Activated CD8-positive, alpha-beta memory T cell treated with anti-CD3 and anti-CD28 coated beads, Interleukin-2, amount 50 U/mL, for 4 hours (primary cell): ENCODE measurements around the gene AVPR1B.

Experiments
- DNase-seq: peaks from one replicate; pipeline ENCODE4 v3.0.0-alpha.2; 2020

Gene AVPR1B

DNA sequence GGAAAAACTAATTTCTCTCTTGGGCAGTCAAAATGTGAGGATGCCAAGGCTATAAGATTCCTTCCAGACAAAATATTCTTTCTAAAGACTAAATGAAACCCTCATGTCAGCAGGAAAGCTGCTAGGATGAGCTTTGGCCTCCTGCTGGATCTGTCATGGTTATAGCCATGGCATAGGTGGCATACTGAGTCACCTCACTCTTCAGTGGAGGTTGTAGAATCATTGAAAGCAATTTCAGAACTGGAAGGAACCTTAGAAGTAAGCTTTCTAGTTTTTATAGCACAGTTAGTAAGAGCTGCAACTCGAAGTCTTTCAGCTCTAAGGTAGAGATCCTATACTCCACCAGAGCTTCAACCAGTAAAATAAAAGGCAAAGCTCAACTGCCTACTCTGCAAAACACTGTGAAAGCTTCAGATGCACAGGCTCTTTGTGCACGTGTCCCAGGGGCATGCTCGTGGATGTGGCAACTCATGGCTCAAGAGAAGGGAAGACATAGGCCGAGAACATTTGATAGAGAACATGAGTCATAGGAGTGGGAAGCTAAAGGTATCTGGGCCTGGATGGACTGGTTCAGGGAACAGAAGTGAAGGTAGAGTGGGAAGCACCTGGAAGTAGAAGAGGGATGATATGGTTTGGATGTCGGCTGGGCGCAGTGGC, 5.8 kb downstream of the AVPR1B start:
- DNase-seq: no peak

DNA sequence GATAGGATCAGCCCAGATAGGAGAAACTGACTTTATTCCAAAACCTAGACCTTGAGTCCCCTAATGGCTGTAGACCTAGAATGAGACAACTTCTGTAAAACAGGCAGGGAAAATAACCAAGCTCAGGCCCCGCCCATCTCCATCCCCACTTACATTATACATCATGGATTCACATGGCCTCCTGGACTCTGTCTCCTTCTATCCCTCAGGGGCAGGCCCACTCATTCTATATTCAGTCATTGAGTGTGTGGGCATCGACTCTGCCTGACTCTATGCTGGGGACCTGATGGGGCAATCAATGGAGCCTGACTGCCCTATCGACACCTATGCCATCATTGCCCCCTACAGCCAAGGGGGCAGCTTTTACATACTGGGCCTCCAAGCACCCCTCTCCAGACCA, 6.4 kb downstream of the AVPR1B start:
- DNase-seq: no peak

- DNase-seq: no peak
Measured at GRCh38 chr1:206110161-206110560, 7.0 kb downstream of the AVPR1B start.

- no peak for DNase-seq
Measured at GRCh38 chr1:206109718-206110117, 7.5 kb downstream of the AVPR1B start.

- DNase-seq: no peak
Measured at GRCh38 chr1:206108635-206109034, 8.6 kb downstream of the AVPR1B start.

DNA sequence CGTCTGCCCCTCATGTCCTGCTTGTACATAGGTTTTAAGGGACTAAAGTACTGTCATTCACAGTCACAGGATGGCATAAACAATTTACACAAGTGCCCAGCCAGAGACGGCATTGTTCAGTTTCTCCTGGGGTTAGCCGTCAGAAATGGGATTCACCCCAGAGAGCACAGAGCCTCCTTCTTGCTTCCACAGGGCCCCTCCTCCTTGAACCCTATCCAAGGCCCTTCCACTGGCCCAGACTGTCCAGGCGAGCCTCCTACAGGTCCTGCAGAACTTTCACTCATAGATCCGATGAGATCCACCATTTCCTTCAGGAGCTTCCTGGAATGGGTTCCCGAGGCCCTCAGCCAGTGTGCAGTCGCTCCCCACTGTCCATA, 10.0 kb downstream of the AVPR1B start:
- DNase-seq: no peak

- DNase-seq: peak; percentile 76
Measured at GRCh38 chr1:206106328-206107167, 10.6 kb downstream of the AVPR1B start.

GRCh38 chr1:206105464-206105995, 11.7 kb downstream of the AVPR1B start:
- DNase-seq: no peak

GRCh38 chr1:206103979-206104378, 13.2 kb downstream of the AVPR1B start:
- no peak for DNase-seq

GRCh38 chr1:206102292-206102936, 14.8 kb downstream of the AVPR1B start:
- no peak for DNase-seq

DNA sequence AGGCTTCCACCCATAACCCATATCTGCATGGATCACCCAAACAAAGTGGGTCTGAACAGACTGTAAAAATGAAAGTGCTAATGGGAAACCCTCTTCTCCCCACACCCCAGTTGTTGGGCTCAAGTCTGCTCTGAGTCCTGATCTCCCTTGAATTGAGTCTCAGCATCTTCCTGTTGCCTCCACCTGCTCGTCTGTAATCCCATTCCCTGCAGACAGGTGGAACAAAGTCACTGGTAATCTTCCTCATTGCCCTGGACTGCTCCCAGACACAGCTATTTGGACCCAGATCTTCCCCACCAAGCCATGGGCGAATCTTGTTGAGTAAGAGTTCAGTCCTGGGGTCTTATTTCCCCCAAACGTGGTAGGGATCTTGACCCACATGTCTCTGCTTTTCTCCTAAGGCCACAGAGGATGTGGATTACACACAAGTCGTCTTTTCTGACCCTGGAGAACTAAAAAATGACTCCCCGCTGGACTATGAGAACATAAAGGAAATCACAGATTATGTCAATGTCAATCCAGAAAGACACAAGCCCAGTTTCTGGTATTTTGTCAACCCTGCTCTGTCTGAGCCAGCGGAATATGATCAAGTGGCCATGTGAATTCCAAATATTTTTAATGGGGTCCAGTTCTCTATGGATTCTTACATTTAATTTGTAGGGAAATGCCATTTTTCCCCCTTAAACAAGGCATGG, 15.7 kb downstream of the AVPR1B start:
- DNase-seq: no peak

- DNase-seq: no peak
Measured at GRCh38 chr1:206100226-206100815, 16.9 kb downstream of the AVPR1B start.

DNA sequence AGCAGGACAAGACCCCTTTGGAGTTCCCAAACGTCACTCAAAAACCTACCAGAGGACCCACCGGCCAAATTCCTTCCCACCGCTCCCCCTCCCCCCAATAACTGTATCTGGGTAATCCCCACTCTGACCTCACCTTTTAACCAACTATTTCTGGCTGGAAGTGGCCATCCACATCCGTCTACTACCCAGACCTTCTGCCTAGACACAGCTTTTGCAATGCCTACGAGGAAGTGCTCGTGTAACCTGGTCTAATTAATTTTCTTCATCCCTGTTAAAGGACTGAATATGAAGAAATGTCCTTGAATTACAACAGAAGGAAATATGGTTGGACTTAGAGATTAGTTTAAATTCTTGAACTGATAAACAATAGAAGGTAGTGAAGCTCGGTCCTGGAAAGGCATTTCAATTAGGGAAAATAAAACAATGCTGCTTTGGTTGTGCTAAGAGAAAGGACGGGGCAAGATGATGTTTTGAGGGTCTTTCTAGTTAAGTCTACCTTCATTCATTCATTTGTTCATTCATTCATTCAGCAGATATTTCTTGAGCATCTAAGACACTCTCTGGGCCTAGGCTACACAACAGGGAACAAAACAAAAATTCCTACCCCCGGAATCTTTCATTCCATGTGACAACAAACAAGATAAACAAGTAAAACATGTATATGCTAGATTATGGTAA, 18.8 kb downstream of the AVPR1B start:
- no peak for DNase-seq

DNA sequence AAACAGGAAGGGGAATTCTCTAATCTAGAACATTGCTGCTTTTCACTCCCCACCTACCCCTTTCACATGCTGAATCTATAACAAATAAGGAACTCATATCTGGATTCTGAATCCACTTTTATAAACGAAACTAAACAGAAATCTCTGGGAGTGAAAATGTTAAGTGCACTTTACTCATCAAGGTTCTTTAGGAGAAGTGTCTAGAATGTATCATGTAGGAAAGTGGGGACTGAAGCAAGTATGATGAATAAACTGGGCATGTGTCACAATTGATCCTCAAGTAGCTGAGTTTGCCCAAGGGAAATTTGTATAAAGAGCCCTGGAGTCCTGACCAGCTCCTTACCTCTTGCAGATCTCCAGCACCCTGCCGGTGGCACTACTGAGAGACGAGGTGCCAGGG, 19.8 kb downstream of the AVPR1B start:
- DNase-seq: no peak

- no peak for DNase-seq
Measured at GRCh38 chr1:206094024-206094423, 23.2 kb downstream of the AVPR1B start.

- no peak for DNase-seq
Measured at GRCh38 chr1:206089341-206089740, 27.8 kb downstream of the AVPR1B start.

GRCh38 chr1:206087091-206087490, 30.1 kb downstream of the AVPR1B start:
- DNase-seq: no peak

- DNase-seq: no peak
Measured at GRCh38 chr1:206083750-206084149, 33.4 kb downstream of the AVPR1B start.

- DNase-seq: no peak
Measured at GRCh38 chr1:206082831-206083695, 34.1 kb downstream of the AVPR1B start.

DNA sequence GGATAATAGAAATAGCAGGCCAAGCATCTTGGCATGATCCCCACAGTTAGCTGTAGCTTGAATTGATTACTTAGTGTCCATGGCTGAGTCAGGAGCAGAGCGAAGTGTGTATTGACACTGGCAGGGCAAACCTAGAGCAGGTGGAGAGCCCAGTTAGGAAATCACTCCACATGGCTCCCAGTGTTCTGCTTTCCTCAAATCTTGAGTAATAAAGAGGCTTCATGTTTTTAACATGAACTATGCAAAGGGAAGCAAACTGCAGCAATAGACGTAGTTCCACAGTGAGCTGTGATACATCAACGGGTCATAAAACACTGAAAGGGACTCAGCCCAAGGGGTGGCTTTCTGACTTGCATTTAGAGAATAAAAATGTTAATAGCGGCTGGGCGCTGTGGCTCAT, 35.3 kb downstream of the AVPR1B start:
- DNase-seq: no peak
